Adrenal gland (tissue), 12 donors: Measurements from ENCODE around the gene BST2. TPM values are rescaled to one million over a fixed set of nuclear protein-coding genes. Genes with fewer than 3 reads are reported as not detected.
A peak's percentile ranks its signal among the peaks of the same experiment; 100 is the strongest.

Source experiments
- DNase-seq, 7 donors: peaks; one replicate each; pipeline ENCODE4 v3.0.0-alpha.2; 2019 to 2020
- H3K27ac ChIP-seq, 5 donors: fragments of 200-600 bp; sonication (generic) in 4 of 5; 1 replicate in 3 of 5; 2 replicates in 2 of 5; pipeline versions ENCODE4 v1.5.1 to v1.8.0; 2016 to 2020; ENCODE audit warnings: mild to moderate bottlenecking in 1 of 5
- H3K27me3 ChIP-seq: fragments of 200-600 bp; 2 replicates; pipeline ENCODE4 v1.8.0; 2021
- H3K36me3 ChIP-seq, 2 donors: fragments of 200-600 bp; replicated peaks in 1 of 2; 1 replicate in 1 of 2; 2 replicates in 1 of 2; pipeline versions ENCODE4 v1.5.1 to v1.8.0; 2018 to 2022
- H3K4me1 ChIP-seq, 2 donors: fragments of 200-600 bp; replicated peaks in 1 of 2; 1 replicate in 1 of 2; 2 replicates in 1 of 2; pipeline versions ENCODE4 v1.5.1 to v1.8.0; 2018 to 2021
- H3K4me3 ChIP-seq, 4 donors: fragments of 200-600 bp; sonication (generic) in 3 of 4; one replicate each; pipeline ENCODE4 v1.5.1; 2016 to 2018
- H3K9me3 ChIP-seq, 3 donors: fragments of 200-600 bp; sonication (generic) in 1 of 3; replicated peaks in 1 of 3; 1 replicate in 2 of 3; 2 replicates in 1 of 3; pipeline versions ENCODE4 v1.5.1 to v1.8.0; 2016 to 2021
- CTCF ChIP-seq, 6 experiments: fragments of 450-650 bp in 4 of 6; fragments of 200-600 bp in 2 of 6; sonication (generic) in 1 of 6; IDR thresholded peaks; 1 replicate in 5 of 6; 2 replicates in 1 of 6; pipeline versions ENCODE4 v1.5.1 to v1.8.0; 2016 to 2021; ENCODE audit warnings: antibody characterized with exemption in 6 of 6, mild to moderate bottlenecking in 2 of 6, moderate library complexity in 1 of 6
- POLR2A ChIP-seq, 2 donors: fragments of 450-650 bp; IDR thresholded peaks; one replicate each; pipeline ENCODE4 v1.6.1; 2017; ENCODE audit warnings: antibody characterized with exemption in 2 of 2, mild to moderate bottlenecking in 2 of 2, moderate library complexity in 1 of 2
- WGBS, 4 donors: extraction: QIAGEN DNeasy Blood & Tissue Kit in 2 of 4; methylation state at CpG; one replicate each; pipeline versions ENCODE4 v1.1.5 to v1.1.7; 2013 to 2017; 5-methylcytosine and 5-hydroxymethylcytosine counted together
- intact Hi-C, 2 donors: fragments of 100-400 bp; cut with DNase I; formaldehyde crosslinking; loops; one replicate each; pipeline versions ENCODE4 v1.14.1 to v1.15.0; 2022 to 2023
- polyA plus RNA-seq, 3 donors: library from polyadenylated mRNA; stranded (reverse); fragments of 200-250 nt in 2 of 3; fragments of 350-450 nt in 1 of 3; fragmentation: Illumina TruSeq in 1 of 3; extraction: RNeasy Lipid Tissue Mini Kit (QIAGEN cat#74804) in 1 of 3; gene quantifications; one replicate each; pipeline ENCODE4 v1.2.3, GENCODE V29; 2013 to 2014
- total RNA-seq, 9 donors: library from RNA; depleted of rRNA in 4 of 9; stranded (reverse); fragments of >200 nt in 4 of 9; fragments of 120-200 nt in 1 of 9; fragmentation: NEBNext Ultra II Directional in 1 of 9; extraction: Animal tissue kit (Norgen Biotek cat#: 25700) in 1 of 9; gene quantifications; one replicate each; pipeline versions ENCODE4 v1.1.0 to v1.2.4, GENCODE V29; 2013 to 2023
- donor health status: healthy with polysubstance abuse.
- donor health status: Bipolar disorder and iron deficiency.
- donor health status: DM: yes; HTN: yes; CAD: no.
- donor health status: DM: no; HTN: no; CAD: no.
- donor health status: DM: no; HTN: no; CAD: no.
- donor health status: DM: yes; HTN: yes; CAD: no.

BST2 gene
- total and polyA plus RNA-seq, 12 donors: 146 to 940 (median 588) TPM

GRCh38 chr19:17419154-17419620 is 13.8 kb upstream of the BST2 start:
- 7 to 13% (median 12%) methylated on average over 8 of the region's 8 CpGs for WGBS, 4 donors
- H3K4me3 ChIP-seq: peak overlapping the region in 2 of 4 donors; percentile 15 to 95
- intact Hi-C loops: no loop called here

GRCh38 chr19:17418710-17419109 is 13.3 kb upstream of the BST2 start:
- Histone ChIP-seq H3K36me3 (peaks cover 0 to 5% of the 10 kb centered on the region in 2 donors), H3K4me3 (peak overlapping the region in 2 of 4 donors; percentile 15 to 95), H3K9me3 (no peaks in the 10 kb centered on the region), H3K4me1 (peaks cover 13% of the 10 kb centered on the region in 2 donors), H3K27me3 (no peaks in the 10 kb centered on the region), H3K27ac (peak overlapping the region; percentile 77 to 91 (median 83))
- WGBS, 4 donors: 38 to 48% (median 43%) methylated on average over 3 of the region's 3 CpGs
- no peak for DNase-seq
- TF ChIP-seq POLR2A (IDR thresholded peaks at IDR 0.05) (no peak), CTCF (IDR thresholded peaks at IDR 0.05) (no peak)
- intact Hi-C loops: no loop called here

More at GRCh38 chr19:17419154-17419620, 13.8 kb upstream of the BST2 start:
- no peaks in the 10 kb centered on the region for H3K27me3 ChIP-seq
- H3K4me1 ChIP-seq: peaks cover 9 to 13% of the 10 kb centered on the region in 2 donors
- H3K9me3 ChIP-seq: no peaks in the 10 kb centered on the region
- peak overlapping the region; percentile 77 to 91 (median 83) for H3K27ac ChIP-seq
- H3K36me3 ChIP-seq: peaks cover 0 to 4% of the 10 kb centered on the region in 2 donors
- TF ChIP-seq POLR2A (IDR thresholded peaks at IDR 0.05): no peak
- no peak for TF ChIP-seq CTCF (IDR thresholded peaks at IDR 0.05)
- no peak for DNase-seq

- H3K4me1 ChIP-seq: peaks cover 6 to 17% of the 10 kb centered on the region in 2 donors
- H3K36me3 ChIP-seq: peaks cover 0 to 5% of the 10 kb centered on the region in 2 donors
- H3K9me3 ChIP-seq: no peaks in the 10 kb centered on the region
- intact Hi-C loops: no loop called here
- H3K27me3 ChIP-seq: no peaks in the 10 kb centered on the region
- H3K4me3 ChIP-seq: no peak overlapping the region
- no peak for DNase-seq
- TF ChIP-seq CTCF (IDR thresholded peaks at IDR 0.05): no peak
- no peak for TF ChIP-seq POLR2A (IDR thresholded peaks at IDR 0.05)
- 66 to 79% (median 77%) methylated on average over 6 of the region's 6 CpGs for WGBS, 4 donors
- H3K27ac ChIP-seq: peak overlapping the region in 1 of 5 donors; percentile 22
Observed at GRCh38 chr19:17415121-17415520, 9.7 kb upstream of the BST2 start.

- WGBS, 4 donors: 85 to 96% (median 94%) methylated on average over 4 to 8 of the region's 8 CpGs
Observed at GRCh38 chr19:17414097-17414496, 8.7 kb upstream of the BST2 start.

More at GRCh38 chr19:17414097-17414496, 8.7 kb upstream of the BST2 start:
- Histone ChIP-seq H3K9me3 (no peaks in the 10 kb centered on the region), H3K36me3 (peaks cover 0 to 5% of the 10 kb centered on the region in 2 donors), H3K4me3 (no peak overlapping the region), H3K27me3 (no peaks in the 10 kb centered on the region), H3K27ac (peak overlapping the region in 2 of 5 donors; percentile 57 to 78), H3K4me1 (peaks cover 10 to 18% of the 10 kb centered on the region in 2 donors)
- no peak for DNase-seq
- intact Hi-C loops: no loop called here
- no peak for TF ChIP-seq POLR2A (IDR thresholded peaks at IDR 0.05)
- TF ChIP-seq CTCF (IDR thresholded peaks at IDR 0.05): no peak
